ENCODE measurements around the gene BTK.

BTK gene

GRCh38 chrX:101416691-101417090, 30.7 kb upstream of the BTK start:
- Histone ChIP-seq H2AFZ (ENCODE audit: low read depth, low read length) (no peak overlapping the region), H4K20me1 (ENCODE audit: insufficient read depth, low read length) (peaks cover 8% of the 10 kb centered on the region; the same call in 1 of the 2 replicates), H3K4me2 (ENCODE audit: low read length) (no peak overlapping the region), H3K4me3 (ENCODE audit: low read length) (no peak overlapping the region), H3K27me3 (ENCODE audit: low read depth, low read length) (no peaks in the 10 kb centered on the region), H3K79me2 (ENCODE audit: low read length) (peaks cover 17% of the 10 kb centered on the region), H3K4me1 (ENCODE audit: low read length) (peaks cover 29% of the 10 kb centered on the region), H3K9me3 (ENCODE audit: insufficient read depth, low read length) (no peaks in the 10 kb centered on the region), H3K36me3 (replicated peaks; ENCODE audit: low read depth, low read length) (peaks cover 15% of the 10 kb centered on the region), H3K9ac (ENCODE audit: low read length) (no peak overlapping the region), H3K27ac (ENCODE audit: low read length) (no peak overlapping the region)
- TF ChIP-seq CTCF (IDR thresholded peaks at IDR 0.05; ENCODE audit: low read depth, low read length) (no peak), EZH2phosphoT487 (IDR thresholded peaks at IDR 0.05; ENCODE audit: low read depth) (no peak)

- peaks cover 35% of the 10 kb centered on the region for H3K4me1 ChIP-seq (ENCODE audit: low read length)
- H3K36me3 ChIP-seq (replicated peaks; ENCODE audit: low read depth, low read length) = peaks cover 19% of the 10 kb centered on the region
- no peak for TF ChIP-seq EZH2phosphoT487 (IDR thresholded peaks at IDR 0.05; ENCODE audit: low read depth)
- peak; percentile 85 for TF ChIP-seq CTCF (IDR thresholded peaks at IDR 0.05; ENCODE audit: low read depth, low read length)
- no peaks in the 10 kb centered on the region for H3K9me3 ChIP-seq (ENCODE audit: insufficient read depth, low read length)
- peak overlapping the region; percentile 17; the same call in 1 of the 2 replicates for H3K9ac ChIP-seq (ENCODE audit: low read length)
- H3K27me3 ChIP-seq (ENCODE audit: low read depth, low read length) = no peaks in the 10 kb centered on the region
- peaks cover 15% of the 10 kb centered on the region; the same call in 1 of the 2 replicates for H4K20me1 ChIP-seq (ENCODE audit: insufficient read depth, low read length)
- H3K4me3 ChIP-seq (ENCODE audit: low read length) = peak overlapping the region; percentile 14
- H3K27ac ChIP-seq (ENCODE audit: low read length) = peak overlapping the region; percentile 61
- H3K79me2 ChIP-seq (ENCODE audit: low read length) = peaks cover 29% of the 10 kb centered on the region
- peak overlapping the region; percentile 59 for H3K4me2 ChIP-seq (ENCODE audit: low read length)
- H2AFZ ChIP-seq (ENCODE audit: low read depth, low read length) = no peak overlapping the region
Observed at GRCh38 chrX:101415180-101416145, 29.5 kb upstream of the BTK start.

GRCh38 chrX:101411984-101412383, 26.0 kb upstream of the BTK start:
- Histone ChIP-seq H3K79me2 (ENCODE audit: low read length) (peaks cover 59% of the 10 kb centered on the region), H3K9me3 (ENCODE audit: insufficient read depth, low read length) (no peaks in the 10 kb centered on the region), H3K9ac (ENCODE audit: low read length) (no peak overlapping the region), H3K27ac (ENCODE audit: low read length) (no peak overlapping the region), H3K4me2 (ENCODE audit: low read length) (no peak overlapping the region), H3K36me3 (replicated peaks; ENCODE audit: low read depth, low read length) (peaks cover 22% of the 10 kb centered on the region), H3K4me3 (ENCODE audit: low read length) (no peak overlapping the region), H2AFZ (ENCODE audit: low read depth, low read length) (no peak overlapping the region), H3K27me3 (ENCODE audit: low read depth, low read length) (no peaks in the 10 kb centered on the region), H3K4me1 (ENCODE audit: low read length) (peaks cover 33% of the 10 kb centered on the region), H4K20me1 (ENCODE audit: insufficient read depth, low read length) (peaks cover 25% of the 10 kb centered on the region; the same call in 1 of the 2 replicates)
- TF ChIP-seq EZH2phosphoT487 (IDR thresholded peaks at IDR 0.05; ENCODE audit: low read depth) (no peak), CTCF (IDR thresholded peaks at IDR 0.05; ENCODE audit: low read depth, low read length) (no peak)

- Histone ChIP-seq H3K79me2 (ENCODE audit: low read length) (peaks cover 74% of the 10 kb centered on the region), H3K27me3 (ENCODE audit: low read depth, low read length) (no peaks in the 10 kb centered on the region), H3K27ac (ENCODE audit: low read length) (no peak overlapping the region), H3K4me3 (ENCODE audit: low read length) (no peak overlapping the region), H3K4me1 (ENCODE audit: low read length) (peaks cover 34% of the 10 kb centered on the region), H4K20me1 (ENCODE audit: insufficient read depth, low read length) (peaks cover 25% of the 10 kb centered on the region; the same call in 1 of the 2 replicates), H3K9ac (ENCODE audit: low read length) (no peak overlapping the region), H3K4me2 (ENCODE audit: low read length) (0 out of 2 replicates have a peak overlapping the region, but pooled peaks have one; percentile 7), H2AFZ (ENCODE audit: low read depth, low read length) (no peak overlapping the region), H3K9me3 (ENCODE audit: insufficient read depth, low read length) (no peaks in the 10 kb centered on the region), H3K36me3 (replicated peaks; ENCODE audit: low read depth, low read length) (peaks cover 22% of the 10 kb centered on the region)
- TF ChIP-seq CTCF (IDR thresholded peaks at IDR 0.05; ENCODE audit: low read depth, low read length) (no peak), EZH2phosphoT487 (IDR thresholded peaks at IDR 0.05; ENCODE audit: low read depth) (no peak)
Observed at GRCh38 chrX:101410461-101410860, 24.5 kb upstream of the BTK start.

All from OCI-LY3 (cell line).